GM13976 (cell line): Measurements from ENCODE around the gene PPM1D.
"Not testable (repeated sequence)": the region's sequence is repeated elsewhere in the genome, so short reads cannot be mapped to it uniquely, and the experiment has no call there.

Experiments used
- DNase-seq: peaks from one replicate; pipeline ENCODE4 v3.0.0; 2012; ENCODE audit warnings: low spot score
- in situ Hi-C: fragments of 300-500 bp; cut with MboI; formaldehyde crosslinking; loops from one replicate; pipeline ENCODE4 v1.12.0; 2022; ENCODE audit warnings: low sequenced_read_pairs, mixed read lengths, inconsistent platforms; ENCODE audit not compliant: unreplicated experiment
- TF ChIP-seq, protein P1 (sequence below): IDR thresholded peaks from 2 replicates; pipeline ENCODE4 v1.5.1; 2012; ENCODE audit warnings: borderline replicate concordance, mild to moderate bottlenecking; ENCODE audit not compliant: insufficient read depth; ENCODE audit errors: extremely low read depth, missing control alignments, control extremely low read depth

The PPM1D gene

DNA sequence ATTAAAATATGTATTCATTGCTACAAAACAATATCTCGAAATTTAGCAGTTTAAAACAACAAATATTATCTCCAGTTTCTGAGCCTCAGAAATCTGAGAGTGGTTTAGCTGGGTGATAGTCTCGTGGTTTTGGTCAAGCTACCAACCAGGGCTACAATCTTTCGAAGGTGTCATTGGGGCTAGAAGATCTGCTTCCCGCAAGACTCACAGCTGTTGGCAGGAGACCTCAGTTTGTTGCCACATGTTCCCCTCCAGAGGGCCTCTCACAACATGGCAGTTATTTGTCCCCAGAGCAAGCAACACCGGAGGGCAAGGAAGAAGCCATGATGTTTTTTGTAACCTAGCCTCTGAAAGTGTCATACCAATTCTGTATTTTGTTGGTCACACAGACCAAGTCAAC lies 65.6 kb downstream of the PPM1D start:
- TF ChIP-seq, protein P1, sequence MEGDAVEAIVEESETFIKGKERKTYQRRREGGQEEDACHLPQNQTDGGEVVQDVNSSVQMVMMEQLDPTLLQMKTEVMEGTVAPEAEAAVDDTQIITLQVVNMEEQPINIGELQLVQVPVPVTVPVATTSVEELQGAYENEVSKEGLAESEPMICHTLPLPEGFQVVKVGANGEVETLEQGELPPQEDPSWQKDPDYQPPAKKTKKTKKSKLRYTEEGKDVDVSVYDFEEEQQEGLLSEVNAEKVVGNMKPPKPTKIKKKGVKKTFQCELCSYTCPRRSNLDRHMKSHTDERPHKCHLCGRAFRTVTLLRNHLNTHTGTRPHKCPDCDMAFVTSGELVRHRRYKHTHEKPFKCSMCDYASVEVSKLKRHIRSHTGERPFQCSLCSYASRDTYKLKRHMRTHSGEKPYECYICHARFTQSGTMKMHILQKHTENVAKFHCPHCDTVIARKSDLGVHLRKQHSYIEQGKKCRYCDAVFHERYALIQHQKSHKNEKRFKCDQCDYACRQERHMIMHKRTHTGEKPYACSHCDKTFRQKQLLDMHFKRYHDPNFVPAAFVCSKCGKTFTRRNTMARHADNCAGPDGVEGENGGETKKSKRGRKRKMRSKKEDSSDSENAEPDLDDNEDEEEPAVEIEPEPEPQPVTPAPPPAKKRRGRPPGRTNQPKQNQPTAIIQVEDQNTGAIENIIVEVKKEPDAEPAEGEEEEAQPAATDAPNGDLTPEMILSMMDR: no peak
- in situ Hi-C loops: no loop called here
- DNase-seq: no peak

DNA sequence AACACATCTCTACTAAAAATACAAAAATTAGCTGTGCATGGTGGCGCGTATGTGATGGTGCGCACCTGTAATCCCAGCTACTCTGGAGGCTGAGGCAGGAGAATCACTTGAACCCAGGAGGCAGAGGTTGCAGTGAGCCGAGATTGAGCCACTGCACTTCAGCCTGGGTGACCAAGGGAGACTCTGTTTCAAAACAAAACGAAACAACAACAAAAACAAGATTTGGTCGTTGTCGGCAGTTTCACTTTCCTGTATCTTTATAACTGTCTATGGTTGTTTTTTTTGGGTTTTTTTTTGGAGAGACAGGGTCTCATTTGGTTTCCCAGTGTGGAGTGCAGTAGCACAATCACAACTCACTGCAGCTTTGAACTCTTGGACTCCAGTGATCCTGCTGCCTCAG lies 68.7 kb downstream of the PPM1D start:
- DNase-seq, in situ Hi-C loops: not testable (repeated sequence)

DNA sequence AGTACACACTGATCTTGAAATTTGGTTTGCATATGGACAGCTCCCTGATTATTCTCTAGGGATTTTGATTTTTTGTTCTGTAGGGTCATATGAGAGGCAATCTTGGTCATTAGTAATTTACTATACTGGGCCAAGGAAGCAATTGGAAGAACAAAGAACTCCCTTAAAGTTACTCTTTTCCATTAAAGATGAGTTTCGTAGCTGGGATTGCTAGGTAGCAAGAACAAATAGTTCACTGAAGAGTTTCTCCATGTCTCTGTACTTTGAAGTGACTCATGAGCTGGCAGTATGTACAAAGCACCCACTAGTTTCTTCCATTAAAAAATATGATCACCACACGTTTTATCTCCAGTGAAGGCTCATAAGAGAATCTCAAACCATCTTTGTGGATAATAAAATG lies 71.5 kb downstream of the PPM1D start:
- TF ChIP-seq, protein P1: no peak
- in situ Hi-C loops: no loop called here
- DNase-seq: no peak

DNA sequence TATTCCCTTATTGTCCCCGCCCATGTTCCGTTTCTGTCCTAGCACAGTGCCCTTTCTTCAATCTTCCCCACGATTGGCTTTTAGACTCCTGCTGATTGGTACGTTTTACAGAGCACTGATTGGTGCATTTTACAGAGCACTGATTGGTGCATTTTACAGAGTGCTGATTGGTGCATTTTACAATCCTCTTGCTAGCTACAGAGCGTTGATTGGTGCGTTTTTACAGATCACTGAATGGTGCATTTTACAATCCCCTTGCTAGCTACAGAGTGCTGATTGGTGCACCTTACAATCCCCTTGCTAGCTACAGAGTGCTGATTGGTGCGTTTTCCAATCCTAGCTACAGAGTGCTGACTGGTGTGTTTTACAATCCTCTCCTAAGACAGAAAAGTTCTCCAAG lies 74.6 kb downstream of the PPM1D start:
- DNase-seq: not testable (repeated sequence)

DNA sequence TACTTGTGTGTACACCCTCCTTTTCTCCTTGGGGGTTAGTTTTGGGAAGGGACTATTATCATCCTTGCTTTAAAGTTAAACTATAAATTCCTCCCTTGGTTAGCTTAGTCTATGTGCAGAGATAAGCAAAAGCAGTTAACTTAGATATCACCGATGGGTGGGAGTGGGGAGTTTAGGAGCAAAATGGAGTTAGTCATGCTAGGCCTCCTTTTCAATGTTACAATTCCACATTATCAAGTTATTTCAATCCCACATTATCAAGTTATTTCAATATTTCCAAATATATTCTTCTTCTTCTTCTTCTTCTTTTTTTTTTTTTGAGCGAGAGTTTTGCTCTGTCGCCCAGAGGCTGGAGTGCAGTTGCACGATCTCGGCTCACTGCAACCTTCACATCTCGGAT lies 76.0 kb downstream of the PPM1D start:
- DNase-seq: no peak
- in situ Hi-C loops: no loop called here
- TF ChIP-seq, protein P1: no peak

More for the DNA sequence above, 74.6 kb downstream of the PPM1D start:
- in situ Hi-C loops: not testable (repeated sequence)

DNA sequence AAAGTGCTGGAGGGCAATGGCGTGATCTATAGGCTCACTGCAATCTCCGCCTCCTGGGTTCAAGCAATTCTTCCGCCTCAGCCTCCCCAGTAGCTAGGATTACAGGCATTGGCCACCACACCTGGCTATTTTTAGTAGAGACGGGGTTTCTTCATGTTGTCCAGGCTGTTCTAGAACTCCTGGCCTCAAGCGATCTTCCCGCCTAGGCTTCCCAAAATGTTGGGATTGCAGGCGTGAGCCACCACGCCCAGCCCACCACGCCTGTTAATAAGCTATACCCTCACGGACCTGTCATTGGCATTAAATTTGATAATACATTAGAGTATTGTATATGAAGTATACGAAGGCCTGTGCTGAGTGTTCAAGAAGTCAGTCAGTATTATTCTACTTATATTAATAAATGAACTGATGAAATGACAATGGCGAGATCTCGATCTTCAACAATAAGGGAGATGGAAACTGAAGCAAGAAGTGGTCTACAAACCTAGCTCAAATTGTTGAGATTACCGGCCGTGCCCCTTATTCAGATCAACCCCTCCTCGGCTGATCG lies 76.8 kb downstream of the PPM1D start:
- DNase-seq: no peak
- in situ Hi-C loops: no loop called here
- TF ChIP-seq, protein P1: no peak

DNA sequence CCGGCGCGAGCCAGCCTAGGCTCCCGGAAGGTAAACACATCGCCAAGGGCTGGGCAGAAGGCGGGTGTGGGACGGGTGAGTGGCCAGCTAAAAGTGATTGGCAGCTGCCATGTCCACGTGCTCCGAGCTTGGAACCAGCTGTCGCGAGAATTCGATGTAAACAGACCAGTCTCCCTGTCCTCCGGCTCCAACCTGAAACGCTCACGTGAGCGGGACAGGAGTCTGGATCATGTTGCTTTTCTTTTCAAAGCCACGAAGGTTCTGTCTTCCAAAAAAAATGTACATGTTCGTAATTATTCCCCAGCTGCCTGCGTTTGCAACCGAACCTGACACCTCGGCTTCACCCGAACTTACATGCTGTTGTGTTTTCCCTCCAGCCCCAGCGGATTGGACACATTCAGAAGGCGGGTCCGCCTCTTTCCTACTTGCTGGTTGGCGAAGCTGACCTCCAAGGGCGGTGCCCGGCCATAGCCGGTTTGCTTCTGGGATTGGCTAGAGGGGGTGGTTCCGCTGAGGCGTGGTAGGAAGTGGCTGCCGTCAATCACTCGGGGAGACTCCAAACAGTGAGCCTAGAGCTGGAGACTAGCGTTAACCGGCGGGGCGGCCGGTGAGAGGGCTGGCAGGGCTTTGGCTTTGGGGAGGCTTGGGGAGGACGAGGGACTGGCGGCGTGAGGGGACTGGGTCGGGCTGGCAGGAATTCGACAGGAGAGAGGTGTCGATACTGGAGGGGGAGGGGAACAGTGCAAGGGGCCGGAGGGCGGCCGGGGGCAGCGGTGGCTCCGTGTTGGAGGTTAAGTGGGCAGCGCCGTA lies 77.5 kb downstream of the PPM1D start, which contains the start of gene BCAS3:
Gene BCAS3 (plus strand): TSS at position 544 of the 810 bp plus-strand sequence.
- in situ Hi-C loops: no loop called here

More for the DNA sequence above, 77.5 kb downstream of the PPM1D start, which contains the start of gene BCAS3:
- DNase-seq: peak; percentile 99
- TF ChIP-seq, protein P1: no peak
